Tibial nerve (tissue), 4 donors: ENCODE results near the gene BCL2L11. TPM values are rescaled to one million over a fixed set of nuclear protein-coding genes. Genes with fewer than 3 reads are reported as not detected.

ENCODE experiments used
- DNase-seq, 2 donors: peaks; one replicate each; pipeline ENCODE4 v3.0.0-alpha.2; 2019; ENCODE audit warnings: low spot score in 2 of 2
- H3K27ac ChIP-seq, 4 donors: fragments of 200-600 bp; sonication (generic) in 3 of 4; one replicate each; pipeline ENCODE4 v1.5.1; 2017 to 2019; ENCODE audit warnings: mild to moderate bottlenecking in 1 of 4
- H3K27me3 ChIP-seq, 2 donors: fragments of 200-600 bp; sonication (generic) in 1 of 2; one replicate each; pipeline versions ENCODE4 v1.5.1 to v1.6.0; 2017 to 2019
- H3K36me3 ChIP-seq, 3 donors: fragments of 200-600 bp; sonication (generic); one replicate each; pipeline ENCODE4 v1.5.1; 2018 to 2019
- H3K4me1 ChIP-seq, 4 donors: fragments of 200-600 bp; sonication (generic) in 3 of 4; one replicate each; pipeline ENCODE4 v1.5.1; 2017 to 2019
- H3K4me3 ChIP-seq, 4 donors: fragments of 200-600 bp; sonication (generic) in 3 of 4; one replicate each; pipeline ENCODE4 v1.5.1; 2017 to 2019; ENCODE audit warnings: mild to moderate bottlenecking in 1 of 4, moderate library complexity in 1 of 4
- H3K9me3 ChIP-seq, 4 donors: fragments of 200-600 bp; sonication (generic) in 3 of 4; one replicate each; pipeline ENCODE4 v1.5.1; 2017 to 2019
- CTCF ChIP-seq, 5 experiments: fragments of 200-600 bp in 3 of 5; fragments of 450-650 bp in 2 of 5; sonication (generic) in 3 of 5; IDR thresholded peaks; one replicate each; pipeline ENCODE4 v1.5.1; 2016 to 2019; ENCODE audit warnings: antibody characterized with exemption in 5 of 5, mild to moderate bottlenecking in 3 of 5, moderate library complexity in 2 of 5
- EP300 ChIP-seq, 2 donors: sonication (generic); formaldehyde crosslinking; IDR thresholded peaks; one replicate each; pipeline ENCODE4 v1.6.1; 2017; ENCODE audit warnings: antibody characterized with exemption in 2 of 2, mild to moderate bottlenecking in 1 of 2
- POLR2A ChIP-seq, 2 donors: fragments of 450-650 bp; IDR thresholded peaks; one replicate each; pipeline ENCODE4 v1.6.1; 2017; ENCODE audit warnings: antibody characterized with exemption in 2 of 2, mild to moderate bottlenecking in 2 of 2, moderate library complexity in 2 of 2
- WGBS, 2 donors: methylation state at CpG; one replicate each; pipeline ENCODE4 v1.1.5; 2018; 5-methylcytosine and 5-hydroxymethylcytosine counted together
- total RNA-seq, 4 donors: library from RNA; depleted of rRNA; stranded (reverse); fragments of >200 nt; gene quantifications; one replicate each; pipeline ENCODE4 v1.1.0, GENCODE V29; 2016

BCL2L11 gene
- total RNA-seq, 4 donors from 2014 or later, result 8.7 to 36.5 (median 25.8) TPM

GRCh38 chr2:111201214-111201613 is 80.5 kb downstream of the BCL2L11 start:
- no peaks in the 10 kb centered on the region for H3K4me1 ChIP-seq
- no peaks in the 10 kb centered on the region for H3K9me3 ChIP-seq
- no peak overlapping the region for H3K4me3 ChIP-seq
- 84 to 88% methylated on average over 4 of the region's 4 CpGs for WGBS, 2 donors
- DNase-seq, result no peak
- TF ChIP-seq CTCF (IDR thresholded peaks at IDR 0.05) (no peak), POLR2A (IDR thresholded peaks at IDR 0.05) (no peak), EP300 (IDR thresholded peaks at IDR 0.05) (no peak)
- H3K36me3 ChIP-seq, result no peaks in the 10 kb centered on the region
- no peaks in the 10 kb centered on the region for H3K27me3 ChIP-seq
- no peak overlapping the region for H3K27ac ChIP-seq

DNA sequence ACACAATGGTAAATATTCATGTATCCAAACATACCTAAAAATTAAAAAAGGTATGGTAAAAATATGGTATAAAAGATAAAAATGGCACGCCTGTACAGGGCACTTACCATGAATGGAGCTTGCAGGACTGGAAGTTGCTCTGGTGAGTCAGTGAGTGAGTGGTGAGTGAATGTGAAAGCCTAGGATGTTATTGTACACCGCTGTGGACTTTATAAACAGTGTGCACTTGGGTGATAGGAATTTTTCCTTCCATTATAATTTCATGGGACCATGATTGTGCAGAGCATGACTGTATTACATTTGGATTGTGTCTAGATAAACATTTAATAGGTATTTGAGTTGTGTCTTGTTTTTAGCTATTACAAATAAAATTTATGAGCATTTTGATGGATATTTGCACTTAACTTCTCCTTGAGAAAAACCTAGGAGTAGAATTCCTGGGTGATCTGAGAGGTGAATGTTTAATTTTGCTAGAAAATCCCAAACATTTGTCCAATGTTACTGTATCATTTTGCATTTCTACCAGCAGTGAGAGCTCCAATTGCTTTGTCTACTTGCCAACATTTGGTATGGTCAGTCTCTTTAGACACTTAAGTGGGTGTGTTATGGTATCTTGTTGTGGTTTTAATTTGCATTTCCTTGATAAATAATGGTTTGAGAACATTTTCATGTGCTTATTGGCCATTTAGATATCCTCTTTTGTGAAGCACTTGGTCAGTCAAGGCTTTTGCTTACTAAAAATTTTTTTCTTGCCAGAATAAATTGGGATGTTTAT is 81.7 kb downstream of the BCL2L11 start:
- Histone ChIP-seq H3K36me3 (no peaks in the 10 kb centered on the region), H3K9me3 (no peaks in the 10 kb centered on the region), H3K27ac (no peak overlapping the region), H3K27me3 (no peaks in the 10 kb centered on the region), H3K4me3 (no peak overlapping the region), H3K4me1 (no peaks in the 10 kb centered on the region)
- DNase-seq, result no peak
- TF ChIP-seq EP300 (IDR thresholded peaks at IDR 0.05) (no peak), CTCF (IDR thresholded peaks at IDR 0.05) (no peak), POLR2A (IDR thresholded peaks at IDR 0.05) (no peak)
- WGBS, 2 donors, result 87 to 94% methylated on average over 2 of the region's 2 CpGs

- no peak overlapping the region for H3K4me3 ChIP-seq
- no peak for TF ChIP-seq POLR2A (IDR thresholded peaks at IDR 0.05)
- TF ChIP-seq CTCF (IDR thresholded peaks at IDR 0.05), result no peak
- TF ChIP-seq EP300 (IDR thresholded peaks at IDR 0.05), result no peak
- no peaks in the 10 kb centered on the region for H3K4me1 ChIP-seq
- H3K27ac ChIP-seq, result no peak overlapping the region
- WGBS, 2 donors, result 79 to 82% methylated on average over 2 of the region's 2 CpGs
- H3K36me3 ChIP-seq, result no peaks in the 10 kb centered on the region
- H3K9me3 ChIP-seq, result no peaks in the 10 kb centered on the region
- no peak for DNase-seq
- H3K27me3 ChIP-seq, result no peaks in the 10 kb centered on the region
Observed at GRCh38 chr2:111204706-111205105, 84.0 kb downstream of the BCL2L11 start.

DNA sequence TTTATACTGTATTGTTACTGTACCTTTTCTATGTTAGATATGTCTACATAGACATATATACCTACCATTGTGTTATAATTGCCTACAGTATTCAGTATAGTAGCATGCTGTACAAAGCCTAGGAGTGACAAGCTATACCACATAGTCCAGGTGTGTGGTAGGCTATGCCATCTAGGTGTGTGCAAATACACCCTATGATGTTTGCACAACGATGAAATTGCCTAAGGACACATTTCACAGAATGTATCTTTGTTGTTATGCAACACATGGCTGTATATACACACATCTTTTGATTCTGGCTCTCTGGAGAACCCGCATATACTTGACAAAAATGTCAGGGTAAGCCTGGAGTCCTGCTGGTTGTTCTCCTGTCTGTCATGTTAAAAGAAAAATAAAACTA is 85.1 kb downstream of the BCL2L11 start:
- no peaks in the 10 kb centered on the region for H3K36me3 ChIP-seq
- 91 to 93% methylated on average over 2 of the region's 2 CpGs for WGBS, 2 donors
- no peak for DNase-seq
- no peak overlapping the region for H3K27ac ChIP-seq
- H3K27me3 ChIP-seq, result no peaks in the 10 kb centered on the region
- TF ChIP-seq EP300 (IDR thresholded peaks at IDR 0.05), result no peak
- no peak for TF ChIP-seq CTCF (IDR thresholded peaks at IDR 0.05)
- no peaks in the 10 kb centered on the region for H3K4me1 ChIP-seq
- no peak overlapping the region for H3K4me3 ChIP-seq
- H3K9me3 ChIP-seq, result no peaks in the 10 kb centered on the region

- no peaks in the 10 kb centered on the region for H3K27me3 ChIP-seq
- WGBS, 2 donors, result 97 to 100% methylated on average over 1 of the region's 1 CpG
- H3K4me3 ChIP-seq, result no peak overlapping the region
- no peak for TF ChIP-seq POLR2A (IDR thresholded peaks at IDR 0.05)
- TF ChIP-seq CTCF (IDR thresholded peaks at IDR 0.05), result no peak
- TF ChIP-seq EP300 (IDR thresholded peaks at IDR 0.05), result no peak
- H3K4me1 ChIP-seq, result no peaks in the 10 kb centered on the region
- no peaks in the 10 kb centered on the region for H3K36me3 ChIP-seq
- DNase-seq, result no peak
- H3K27ac ChIP-seq, result no peak overlapping the region
- no peaks in the 10 kb centered on the region for H3K9me3 ChIP-seq
Observed at GRCh38 chr2:111207851-111208250, 87.1 kb downstream of the BCL2L11 start.
